PC-9 (cell line): ENCODE data around the gene ZNF333. TPM values are rescaled to one million over a fixed set of nuclear protein-coding genes. Genes with fewer than 3 reads are reported as not detected.

Experiments used
- BruUV-seq: library from RNA; stranded (reverse); fragments of 400-500 nt; replicated peaks from 2 replicates; lab custom pipeline; 2021; lab: Mats Ljungman, UMichigan
- CTCF ChIA-PET: fragments of 300-600 bp; sonication (Branson Sonifier 250); formaldehyde crosslinking; loops from one replicate; lab custom pipeline; 2022; ENCODE audit warnings: antibody characterized with exemption; lab: Charles Lee
- POLR2A ChIA-PET: fragments of 300-600 bp; sonication (Branson Sonifier 250); formaldehyde crosslinking; loops from one replicate; lab custom pipeline; 2022; ENCODE audit warnings: antibody characterized with exemption; ENCODE audit not compliant: unreplicated experiment; lab: Charles Lee
- DNase-seq, 2 experiments: peaks; one replicate each; pipeline versions ENCODE4 v3.0.0 to v3.0.0-alpha.2; 2015 to 2022; ENCODE audit warnings: mixed read lengths in 1 of 2
- H2AFZ ChIP-seq: fragments of 200-600 bp; sonication (generic); 2 replicates; pipeline ENCODE4 v1.8.1; 2017; ENCODE audit warnings: antibody characterized with exemption
- H3F3A ChIP-seq: fragments of 200-600 bp; sonication (generic); 2 replicates; pipeline ENCODE4 v1.8.1; 2017; ENCODE audit warnings: antibody characterized with exemption, mild to moderate bottlenecking, low read depth; ENCODE audit not compliant: insufficient read depth
- H3K27ac ChIP-seq: fragments of 200-600 bp; sonication (generic); 2 replicates; pipeline ENCODE4 v1.6.1; 2016; ENCODE audit warnings: mixed run types
- H3K27me3 ChIP-seq: fragments of 200-600 bp; sonication (generic); 2 replicates; pipeline ENCODE4 v1.6.1; 2016; ENCODE audit warnings: low read depth, mixed run types; ENCODE audit not compliant: insufficient read depth
- H3K36me3 ChIP-seq: fragments of 200-600 bp; sonication (generic); 2 replicates; pipeline ENCODE4 v1.6.1; 2016; ENCODE audit warnings: low read depth, mixed run types
- H3K4me1 ChIP-seq: fragments of 200-600 bp; sonication (generic); replicated peaks from 2 replicates; pipeline ENCODE4 v1.6.1; 2016; ENCODE audit warnings: mixed run types; ENCODE audit not compliant: insufficient read depth
- H3K4me2 ChIP-seq: fragments of 200-600 bp; sonication (generic); 2 replicates; pipeline ENCODE4 v1.6.1; 2017; ENCODE audit warnings: mixed run types
- H3K4me3 ChIP-seq: fragments of 200-600 bp; sonication (generic); 2 replicates; pipeline ENCODE4 v1.6.1; 2016; ENCODE audit warnings: mixed run types
- H3K79me2 ChIP-seq: fragments of 200-600 bp; sonication (generic); 2 replicates; pipeline ENCODE4 v1.6.1; 2017; ENCODE audit warnings: low read depth, mixed run types
- H3K9me2 ChIP-seq: fragments of 200-600 bp; sonication (generic); 2 replicates; pipeline ENCODE4 v1.8.1; 2017; ENCODE audit warnings: mild to moderate bottlenecking; ENCODE audit not compliant: insufficient read depth
- H3K9me3 ChIP-seq: fragments of 200-600 bp; sonication (generic); 2 replicates; pipeline ENCODE4 v1.8.1; 2016; ENCODE audit warnings: low read depth; ENCODE audit not compliant: insufficient read depth
- H4K20me1 ChIP-seq: fragments of 200-600 bp; sonication (generic); 2 replicates; pipeline ENCODE4 v1.8.1; 2017; ENCODE audit not compliant: insufficient read depth
- CTCF ChIP-seq: fragments of 200-600 bp; sonication (generic); conservative IDR thresholded peaks from 2 replicates; pipeline ENCODE4 v1.6.1; 2017; ENCODE audit warnings: mixed run types, antibody characterized with exemption, mild to moderate bottlenecking, moderate library complexity
- EZH2 ChIP-seq: fragments of 200-600 bp; sonication (generic); IDR thresholded peaks from 2 replicates; pipeline ENCODE4 v1.8.0; 2017; ENCODE audit warnings: antibody characterized with exemption, low read depth
- intact Hi-C: fragments of 100-400 bp; cut with micrococcal nuclease; formaldehyde crosslinking; loops from one replicate; pipeline ENCODE4 v1.10.0; 2022; ENCODE audit not compliant: unreplicated experiment
- total RNA-seq: library from RNA; stranded (reverse); gene quantifications from 2 replicates; pipeline ENCODE4 v1.2.3, GENCODE V29; 2021

Gene ZNF333
- total RNA-seq, 1 experiment from 2014 or later, result 10.1 TPM

GRCh38 chr19:14768001-14768400 lies 78.2 kb downstream of the ZNF333 start:
- H3K36me3 ChIP-seq, result no peaks in the 10 kb centered on the region
- BruUV-seq, result no TSS peak

GRCh38 chr19:14769201-14769600 lies 79.4 kb downstream of the ZNF333 start:
- POLR2A ChIA-PET, result no interaction called here
- TF ChIP-seq EZH2, result no peak
- TF ChIP-seq CTCF, result no peak
- no peaks in the 10 kb centered on the region for H3K9me3 ChIP-seq
- DNase-seq, result no peak
- H3F3A ChIP-seq, result no peaks in the 10 kb centered on the region; the same call in 1 of the 2 replicates
- no peak overlapping the region for H2AFZ ChIP-seq
- H3K4me3 ChIP-seq, result no peak overlapping the region
- no peak overlapping the region for H3K4me2 ChIP-seq
- no peaks in the 10 kb centered on the region for H3K27me3 ChIP-seq
- no peak overlapping the region for H3K27ac ChIP-seq
- H4K20me1 ChIP-seq, result no peaks in the 10 kb centered on the region
- H3K79me2 ChIP-seq, result no peaks in the 10 kb centered on the region
- H3K4me1 ChIP-seq, result no peaks in the 10 kb centered on the region
- intact Hi-C loops, result no loop called here
- no peaks in the 10 kb centered on the region for H3K9me2 ChIP-seq
- H3K36me3 ChIP-seq, result no peaks in the 10 kb centered on the region
- BruUV-seq, result no TSS peak
- CTCF ChIA-PET, result no interaction called here

More at GRCh38 chr19:14768001-14768400, 78.2 kb downstream of the ZNF333 start:
- Histone ChIP-seq H3K4me3 (no peak overlapping the region), H2AFZ (no peak overlapping the region), H3F3A (no peaks in the 10 kb centered on the region; the same call in 1 of the 2 replicates), H3K79me2 (no peaks in the 10 kb centered on the region), H3K27ac (no peak overlapping the region), H3K27me3 (no peaks in the 10 kb centered on the region), H3K4me1 (no peaks in the 10 kb centered on the region), H3K4me2 (no peak overlapping the region), H3K9me2 (no peaks in the 10 kb centered on the region), H4K20me1 (no peaks in the 10 kb centered on the region), H3K9me3 (no peaks in the 10 kb centered on the region)
- CTCF ChIA-PET, result no interaction called here
- DNase-seq, result no peak
- intact Hi-C loops, result no loop called here
- POLR2A ChIA-PET, result no interaction called here
- TF ChIP-seq EZH2, result no peak
- TF ChIP-seq CTCF, result no peak

- DNase-seq, result no peak
- no peaks in the 10 kb centered on the region for H3K27me3 ChIP-seq
- no peak overlapping the region for H3K4me2 ChIP-seq
- H3K79me2 ChIP-seq, result no peaks in the 10 kb centered on the region
- TF ChIP-seq EZH2, result no peak
- TF ChIP-seq CTCF, result no peak
- BruUV-seq, result no TSS peak
- no peaks in the 10 kb centered on the region for H4K20me1 ChIP-seq
- no peaks in the 10 kb centered on the region for H3F3A ChIP-seq
- ChIA-PET CTCF (no interaction called here), POLR2A (no interaction called here)
- intact Hi-C loops, result no loop called here
- no peaks in the 10 kb centered on the region for H3K36me3 ChIP-seq
- no peak overlapping the region for H3K4me3 ChIP-seq
- no peaks in the 10 kb centered on the region for H3K9me2 ChIP-seq
- H3K27ac ChIP-seq, result no peak overlapping the region
- no peak overlapping the region for H2AFZ ChIP-seq
- no peaks in the 10 kb centered on the region for H3K4me1 ChIP-seq
- no peaks in the 10 kb centered on the region for H3K9me3 ChIP-seq
Observed at GRCh38 chr19:14770136-14770535, 80.3 kb downstream of the ZNF333 start.
